Measurements from ENCODE around the gene N4BP2L2. TPM values are rescaled to one million over a fixed set of nuclear protein-coding genes. Genes with fewer than 3 reads are reported as not detected.

Gene N4BP2L2
- total and polyA plus RNA-seq, 2 of the 13 experiments (the other 11 are each of a cell fraction or from before 2014, with no cell fraction given) = 58.9 to 81.2 TPM

- TF ChIP-seq KMT2B (CRISPR knock-in tag; IDR thresholded peaks at IDR 0.05) = peak; percentile 87
- TF ChIP-seq HOXA3 (CRISPR knock-in tag; IDR thresholded peaks at IDR 0.05) = peak; percentile 87
- no peak for TF ChIP-seq ZNF432 (CRISPR knock-in tag; IDR thresholded peaks at IDR 0.05; ENCODE audit: borderline replicate concordance)
- TF ChIP-seq, protein P1, sequence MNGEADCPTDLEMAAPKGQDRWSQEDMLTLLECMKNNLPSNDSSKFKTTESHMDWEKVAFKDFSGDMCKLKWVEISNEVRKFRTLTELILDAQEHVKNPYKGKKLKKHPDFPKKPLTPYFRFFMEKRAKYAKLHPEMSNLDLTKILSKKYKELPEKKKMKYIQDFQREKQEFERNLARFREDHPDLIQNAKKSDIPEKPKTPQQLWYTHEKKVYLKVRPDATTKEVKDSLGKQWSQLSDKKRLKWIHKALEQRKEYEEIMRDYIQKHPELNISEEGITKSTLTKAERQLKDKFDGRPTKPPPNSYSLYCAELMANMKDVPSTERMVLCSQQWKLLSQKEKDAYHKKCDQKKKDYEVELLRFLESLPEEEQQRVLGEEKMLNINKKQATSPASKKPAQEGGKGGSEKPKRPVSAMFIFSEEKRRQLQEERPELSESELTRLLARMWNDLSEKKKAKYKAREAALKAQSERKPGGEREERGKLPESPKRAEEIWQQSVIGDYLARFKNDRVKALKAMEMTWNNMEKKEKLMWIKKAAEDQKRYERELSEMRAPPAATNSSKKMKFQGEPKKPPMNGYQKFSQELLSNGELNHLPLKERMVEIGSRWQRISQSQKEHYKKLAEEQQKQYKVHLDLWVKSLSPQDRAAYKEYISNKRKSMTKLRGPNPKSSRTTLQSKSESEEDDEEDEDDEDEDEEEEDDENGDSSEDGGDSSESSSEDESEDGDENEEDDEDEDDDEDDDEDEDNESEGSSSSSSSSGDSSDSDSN (CRISPR knock-in tag; IDR thresholded peaks at IDR 0.05) = peak; percentile 67; the same call in 1 of the 2 replicates
- peak; percentile 62; the same call in 1 of the 2 replicates for TF ChIP-seq ZBTB25 (CRISPR knock-in tag; IDR thresholded peaks at IDR 0.05)
- 0 out of 2 replicates have a peak, but pooled peaks have one; percentile 10 for TF ChIP-seq FOXA3 (CRISPR knock-in tag; IDR thresholded peaks at IDR 0.05)
- TF ChIP-seq NONO (IDR thresholded peaks at IDR 0.05) = no peak
- TF ChIP-seq NONO (CRISPR knock-in tag; conservative IDR thresholded peaks at IDR 0.05) = peak; percentile 94
- peak; percentile 14; the same call in 1 of the 2 replicates for TF ChIP-seq HES4 (CRISPR knock-in tag; IDR thresholded peaks at IDR 0.05; ENCODE audit: borderline replicate concordance)
- no peak for TF ChIP-seq RELA (CRISPR knock-in tag; IDR thresholded peaks at IDR 0.05)
- TF ChIP-seq CENPX (CRISPR knock-in tag; IDR thresholded peaks at IDR 0.05) = no peak
- peak; percentile 39 for TF ChIP-seq PHF8 (CRISPR knock-in tag; IDR thresholded peaks at IDR 0.05)
- no peak for TF ChIP-seq ZNF839 (CRISPR knock-in tag; IDR thresholded peaks at IDR 0.05; ENCODE audit: borderline replicate concordance)
- TF ChIP-seq EP300 (IDR thresholded peaks at IDR 0.05; ENCODE audit: low read depth in 2 of 2, low read length in 2 of 2) = no peak
- TF ChIP-seq EP300 (CRISPR knock-in tag; IDR thresholded peaks at IDR 0.05; ENCODE audit: borderline replicate concordance) = no peak
- no peak for TF ChIP-seq ZNF124 (CRISPR knock-in tag; IDR thresholded peaks at IDR 0.05)
- TF ChIP-seq ZNF772 (CRISPR knock-in tag; IDR thresholded peaks at IDR 0.05) = peak; percentile 48; the same call in 1 of the 2 replicates
- TF ChIP-seq GTF3A (CRISPR knock-in tag; conservative IDR thresholded peaks at IDR 0.05) = peak; percentile 79; the same call in 1 of the 2 replicates
- no peak for TF ChIP-seq IKZF4 (CRISPR knock-in tag; IDR thresholded peaks at IDR 0.05; ENCODE audit: borderline replicate concordance, low read depth, not compliant biosample characterization)
- peak; percentile 40; the same call in 1 of the 2 replicates for TF ChIP-seq NRL (CRISPR knock-in tag; IDR thresholded peaks at IDR 0.05; ENCODE audit: borderline replicate concordance)
- TF ChIP-seq HNRNPK (IDR thresholded peaks at IDR 0.05; ENCODE audit: low read depth, low read length, poor library complexity, severe bottlenecking) = peak; percentile 60
- no peak for TF ChIP-seq NAIF1 (CRISPR knock-in tag; IDR thresholded peaks at IDR 0.05; ENCODE audit: borderline replicate concordance)
- TF ChIP-seq ZNF251 (CRISPR knock-in tag; IDR thresholded peaks at IDR 0.05) = no peak
- peak; percentile 97 for TF ChIP-seq SALL2 (CRISPR knock-in tag; IDR thresholded peaks at IDR 0.05)
- no peak for TF ChIP-seq IKZF1 (IDR thresholded peaks at IDR 0.05)
- TF ChIP-seq GABPB1 (CRISPR knock-in tag; IDR thresholded peaks at IDR 0.05) = peak; percentile 73; the same call in 1 of the 2 replicates
These were observed 47.7 kb upstream of the N4BP2L2 start, which contains the start of gene PDS5B (continued) for GRCh38 chr13:32586080-32586900.
